Glomerular visceral epithelial cell (primary cell): ENCODE data around the gene SMO.
A peak's percentile ranks its signal among the peaks of the same experiment; 100 is the strongest.
"Not testable (repeated sequence)": the region's sequence is repeated elsewhere in the genome, so short reads cannot be mapped to it uniquely, and the experiment has no call there.

Experiments
- DNase-seq: peaks from one replicate; pipeline ENCODE4 v3.0.0-alpha.2; 2016; ENCODE audit errors: extremely low spot score

The SMO gene

GRCh38 chr7:129208667-129209066 lies 20.2 kb downstream of the SMO start:
- no peak for DNase-seq

- no peak for DNase-seq
These were observed 20.9 kb downstream of the SMO start for GRCh38 chr7:129209067-129209926.

GRCh38 chr7:129210256-129210988 lies 22.0 kb downstream of the SMO start:
- DNase-seq = peak; percentile 52

GRCh38 chr7:129210989-129211312 lies 22.5 kb downstream of the SMO start:
- DNase-seq = no peak

GRCh38 chr7:129212126-129212525 lies 23.7 kb downstream of the SMO start:
- no peak for DNase-seq

GRCh38 chr7:129212596-129212995 lies 24.2 kb downstream of the SMO start:
- DNase-seq = no peak

DNA sequence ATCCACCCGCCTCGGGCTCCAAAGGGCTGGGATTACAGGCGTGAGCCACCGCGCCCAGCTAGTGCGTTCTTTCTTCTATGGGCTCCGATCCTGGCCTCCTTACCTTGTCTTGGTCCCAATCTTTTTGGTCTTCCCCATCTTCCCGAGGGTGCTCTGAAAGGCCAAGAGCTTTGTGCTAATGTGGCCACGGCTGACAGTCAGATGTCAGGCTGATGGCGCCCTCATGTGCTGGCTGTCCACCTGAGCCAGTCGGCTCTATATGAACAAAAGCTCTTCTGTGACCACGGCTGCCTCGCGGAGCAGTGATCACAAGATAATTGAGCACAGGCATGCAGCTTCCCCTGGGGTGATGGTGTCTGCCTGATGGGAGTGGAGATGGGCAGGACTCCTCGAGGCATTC lies 25.4 kb downstream of the SMO start:
- DNase-seq = peak; percentile 40

DNA sequence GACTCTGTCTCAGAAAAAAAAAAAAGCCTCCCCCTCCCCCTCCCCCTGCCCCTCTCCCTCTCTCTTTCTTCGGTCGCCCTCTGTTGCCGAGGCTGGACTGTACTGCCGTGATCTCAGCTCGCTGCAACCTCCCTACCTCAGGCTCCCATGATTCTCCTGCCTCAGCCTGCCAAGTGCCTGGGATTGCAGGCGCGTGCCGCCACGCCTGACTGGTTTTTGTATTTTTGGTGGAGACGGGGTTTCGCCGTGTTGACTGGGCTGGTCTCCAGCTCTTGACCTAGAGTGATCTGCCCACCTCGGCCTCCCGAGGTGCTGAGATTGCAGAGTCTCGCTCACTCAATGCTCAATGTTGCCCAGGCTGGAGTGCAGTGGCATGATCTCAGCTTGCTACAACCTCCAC lies 27.3 kb downstream of the SMO start:
- DNase-seq = not testable (repeated sequence)

DNA sequence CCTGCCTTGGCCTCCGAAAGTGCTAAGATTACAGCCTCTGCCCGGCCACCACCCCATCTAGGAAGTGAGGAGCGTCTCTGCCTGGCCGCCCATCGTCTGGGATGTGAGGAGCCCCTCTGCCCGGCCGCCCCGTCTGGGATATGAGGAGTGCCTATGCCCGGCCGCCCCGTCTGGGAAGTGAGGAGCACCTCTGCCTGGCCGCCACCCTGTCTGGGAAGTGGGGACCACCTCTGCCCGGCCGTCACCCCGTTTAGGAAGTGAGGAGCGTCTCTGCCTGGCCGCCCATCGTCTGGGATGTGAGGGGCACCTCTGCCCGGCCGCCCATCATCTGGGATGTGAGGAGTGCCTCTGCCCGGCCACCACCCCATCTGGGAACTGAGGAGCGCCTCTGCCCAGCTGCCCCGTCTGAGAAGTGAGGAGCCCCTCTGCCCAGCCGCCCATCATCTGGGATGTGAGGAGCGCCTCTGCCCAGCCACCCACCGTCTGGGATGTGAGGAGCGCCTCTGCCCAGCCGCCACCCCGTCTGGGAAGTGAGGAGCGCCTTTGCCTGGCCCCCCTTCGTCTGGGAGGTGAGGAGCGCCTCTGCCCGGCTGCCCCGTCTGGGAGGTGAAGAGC lies 27.8 kb downstream of the SMO start:
- DNase-seq = not testable (repeated sequence)

GRCh38 chr7:129216821-129217416 lies 28.5 kb downstream of the SMO start:
- not testable (repeated sequence) for DNase-seq

- peak; percentile 76 for DNase-seq
These were observed 30.2 kb downstream of the SMO start for GRCh38 chr7:129218514-129219062.

- DNase-seq = not testable (repeated sequence)
These were observed 30.7 kb downstream of the SMO start for GRCh38 chr7:129219166-129219565.

DNA sequence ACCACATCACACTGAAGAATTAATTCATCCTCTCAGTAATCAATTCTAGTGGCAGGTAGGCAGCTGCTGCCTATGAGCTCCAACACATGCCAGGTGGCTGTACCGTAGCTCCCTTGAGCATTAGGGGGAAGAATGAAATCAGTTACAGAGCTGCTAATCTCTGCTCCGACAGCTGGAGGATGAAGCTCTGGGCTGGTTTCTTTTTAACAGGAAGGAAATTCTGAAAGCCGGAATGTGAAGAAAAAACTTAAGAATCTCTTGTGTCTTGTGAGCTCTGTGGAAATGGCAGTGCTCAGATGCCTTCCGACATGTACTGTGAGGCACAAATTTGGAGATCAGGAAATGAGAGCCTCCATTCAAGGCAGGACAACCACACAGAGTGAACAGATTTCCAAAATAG lies 33.6 kb downstream of the SMO start:
- DNase-seq = no peak

DNA sequence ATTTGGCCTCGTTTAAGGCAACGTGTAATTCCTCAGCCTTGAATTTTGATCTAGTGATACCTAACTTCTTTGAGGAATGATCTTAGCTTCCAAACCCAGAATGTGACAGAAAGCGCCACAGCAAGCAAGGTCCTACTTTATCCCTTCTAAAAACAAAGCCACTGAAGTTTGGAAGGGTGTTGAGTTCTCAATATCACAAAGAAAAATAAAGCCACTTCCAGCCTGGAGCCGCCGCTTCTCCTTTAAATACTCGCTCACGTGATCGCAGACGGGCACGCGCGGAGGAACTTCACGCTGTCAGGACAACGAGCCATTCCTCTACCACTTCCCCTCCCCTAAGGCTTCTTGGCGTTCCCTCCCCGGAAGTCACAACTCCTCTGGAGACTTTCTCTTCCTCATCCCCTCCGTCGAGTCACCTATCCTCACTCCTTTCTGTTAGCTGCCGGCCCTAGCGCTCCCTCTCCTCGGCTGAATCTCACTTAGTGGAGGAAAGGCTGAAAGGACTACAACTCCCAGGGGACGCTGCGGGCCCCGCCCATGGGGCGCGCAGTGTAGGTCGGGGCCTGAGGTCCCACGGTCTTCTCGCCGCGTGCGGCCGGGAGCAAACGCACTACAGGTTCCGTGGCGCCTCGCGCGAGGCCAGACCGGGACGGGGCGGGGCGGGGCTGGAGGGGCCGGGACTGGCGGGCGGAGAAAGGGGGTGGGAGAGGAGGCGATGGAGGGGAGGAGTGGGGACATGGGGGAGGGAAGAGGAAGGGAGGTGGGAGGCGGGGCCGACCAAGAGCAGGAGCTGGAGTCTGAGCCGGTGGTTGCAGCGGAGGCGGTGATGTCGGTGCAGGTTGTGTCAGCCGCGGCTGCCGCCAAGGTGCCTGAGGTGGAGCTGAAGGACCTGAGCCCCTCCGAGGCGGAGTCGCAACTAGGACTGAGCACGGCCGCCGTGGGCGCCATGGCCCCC lies 36.1 kb downstream of the SMO start, which contains the start of gene AHCYL2:
TSS of gene AHCYL2 (plus strand) at position 780 of the 955 bp plus-strand sequence.
- DNase-seq = peak; percentile 98

DNA sequence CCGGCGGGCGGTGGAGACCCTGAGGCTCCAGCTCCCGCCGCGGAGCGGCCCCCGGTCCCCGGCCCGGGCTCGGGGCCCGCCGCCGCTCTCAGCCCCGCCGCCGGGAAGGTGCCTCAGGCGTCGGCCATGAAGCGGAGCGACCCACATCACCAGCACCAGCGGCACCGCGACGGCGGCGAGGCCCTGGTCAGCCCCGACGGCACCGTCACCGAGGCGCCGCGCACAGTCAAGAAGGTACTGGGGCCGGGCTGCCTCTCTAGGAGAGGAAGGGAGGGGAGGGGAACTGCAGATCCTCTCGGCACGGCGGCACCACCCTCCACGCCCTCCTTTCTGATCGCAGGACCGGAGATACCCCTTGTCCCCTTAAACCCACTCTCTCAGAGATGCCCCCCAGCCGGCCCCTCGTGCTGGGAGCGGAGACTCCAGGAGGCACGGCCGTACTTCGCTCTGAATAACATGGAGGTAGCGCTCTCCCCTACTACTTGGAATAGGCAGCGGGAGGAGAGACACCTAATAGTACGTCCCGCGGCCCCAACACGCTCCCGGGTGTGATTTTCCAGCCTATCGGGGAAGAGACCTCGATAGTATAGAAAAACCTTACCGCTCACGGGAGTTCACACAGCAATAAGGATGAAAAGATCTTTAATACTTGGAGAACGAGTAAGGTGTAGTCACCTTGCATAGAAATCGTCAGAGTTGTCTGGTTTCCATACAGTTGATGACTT lies 36.9 kb downstream of the SMO start:
- peak; percentile 48 for DNase-seq

DNA sequence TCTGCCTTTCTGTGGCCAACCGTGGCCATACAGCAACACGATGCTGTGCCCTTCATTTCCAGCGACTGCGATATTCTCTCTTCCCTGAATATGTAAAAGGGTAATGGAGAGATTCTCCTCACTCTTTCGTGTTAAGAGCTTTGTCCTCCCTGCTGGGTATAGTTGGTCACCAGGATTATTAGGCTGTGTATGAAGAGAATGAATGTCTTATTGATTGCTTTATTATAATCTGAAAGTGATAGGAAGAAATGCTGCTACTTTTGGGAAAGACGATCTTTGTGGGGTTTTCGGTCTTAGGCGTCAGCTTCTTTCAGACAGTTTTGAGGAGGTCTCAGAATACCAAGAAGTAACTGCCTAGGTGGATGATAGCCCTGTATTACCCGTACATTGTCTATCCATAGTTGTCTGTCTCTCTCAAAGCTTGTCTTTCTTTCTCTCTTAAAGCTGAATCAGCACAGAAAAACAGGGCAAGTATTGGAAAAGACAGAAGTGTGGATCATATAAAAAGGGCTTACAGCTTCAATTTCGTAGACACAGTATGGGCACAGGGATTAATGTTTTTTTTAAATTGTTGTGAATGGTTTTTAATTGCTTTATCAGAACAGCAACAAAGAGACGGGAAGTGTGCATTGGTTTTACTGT lies 37.6 kb downstream of the SMO start:
- no peak for DNase-seq

DNA sequence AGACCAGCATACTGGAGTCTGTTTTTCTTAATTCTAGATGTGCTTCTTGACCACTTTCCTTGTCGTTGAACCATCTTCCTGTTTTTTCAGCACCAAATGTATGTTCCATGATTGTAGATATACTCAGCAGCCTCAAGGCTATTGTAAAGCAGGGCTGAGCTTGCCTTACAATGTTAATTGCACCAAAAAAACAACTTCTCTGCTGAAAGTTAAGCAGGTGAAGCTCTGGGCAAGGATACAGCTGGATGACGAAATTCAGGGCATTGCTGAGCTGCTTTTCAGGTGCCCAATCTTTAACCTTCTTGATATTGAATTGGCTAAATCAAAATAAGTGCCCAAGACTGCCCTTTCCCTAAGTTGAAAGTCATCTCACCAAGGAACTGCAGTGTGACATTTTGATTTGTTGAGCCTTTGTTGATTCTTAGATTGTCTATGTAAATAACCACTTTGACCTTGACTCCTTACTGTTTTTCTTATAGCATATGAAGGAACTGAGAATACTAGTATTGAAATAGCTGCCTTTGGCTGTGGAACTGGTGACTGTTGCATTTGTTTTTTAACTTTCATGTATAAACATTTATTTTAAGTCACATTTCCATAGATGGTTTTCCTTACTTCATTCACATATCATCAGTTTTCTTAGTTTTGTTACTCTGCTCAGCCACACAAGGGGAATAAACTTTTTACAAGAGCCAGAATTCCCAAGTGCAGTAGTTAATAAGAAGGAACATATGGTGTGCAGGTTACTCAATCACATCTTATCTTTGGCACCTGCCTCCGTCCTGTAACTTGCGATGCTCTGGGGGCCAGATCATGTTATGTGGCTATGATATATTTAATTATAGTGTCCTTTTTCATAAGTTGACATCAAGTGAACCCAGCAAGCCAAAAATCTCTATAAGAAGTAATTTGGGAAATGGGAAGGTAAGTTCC lies 39.5 kb downstream of the SMO start:
- DNase-seq = no peak

DNA sequence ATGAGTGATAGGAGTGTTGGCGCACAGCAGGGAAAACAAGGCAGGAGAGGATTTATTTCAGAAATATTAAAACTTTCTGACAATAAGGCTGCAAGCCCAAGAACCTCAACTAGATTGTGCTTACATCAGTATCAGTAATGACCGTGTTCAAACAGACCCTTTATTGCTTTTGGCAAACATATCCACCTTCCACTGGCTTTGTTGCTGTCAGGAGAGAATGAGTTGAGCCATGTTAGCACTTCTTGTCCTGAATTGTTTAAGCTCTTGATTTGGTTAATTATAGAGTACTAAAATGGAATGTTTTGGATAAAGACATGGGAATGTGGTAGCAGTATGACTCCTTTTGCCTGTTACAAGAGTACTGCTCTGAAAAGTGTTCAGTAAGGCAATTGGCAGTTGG lies 40.2 kb downstream of the SMO start:
- DNase-seq = no peak
